ENCODE results near the gene STX8.
"Not testable (repeated sequence)": the region's sequence is repeated elsewhere in the genome, so short reads cannot be mapped to it uniquely, and the experiment has no call there.

The STX8 gene

DNA sequence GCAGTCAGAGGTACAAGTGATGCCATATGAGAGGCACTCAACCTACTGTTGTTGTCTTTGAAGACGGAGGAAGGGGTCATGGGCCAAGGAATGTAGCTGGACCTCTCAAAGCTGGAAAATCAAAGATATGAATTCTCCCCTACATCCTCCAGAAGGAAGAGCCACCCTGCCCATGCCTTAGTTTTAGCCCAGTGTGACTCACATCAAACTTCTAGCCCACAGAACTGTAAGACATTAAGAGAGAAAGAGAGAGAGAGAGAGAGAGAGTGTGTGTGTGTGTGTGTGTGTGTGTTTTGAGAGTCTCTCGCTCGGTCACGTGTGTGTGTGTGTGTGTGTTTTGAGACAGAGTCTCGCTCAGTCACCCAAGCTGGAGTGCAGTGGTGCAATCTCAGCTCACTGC lies 87.1 kb downstream of the STX8 start:
- DNase-seq = no peak

DNA sequence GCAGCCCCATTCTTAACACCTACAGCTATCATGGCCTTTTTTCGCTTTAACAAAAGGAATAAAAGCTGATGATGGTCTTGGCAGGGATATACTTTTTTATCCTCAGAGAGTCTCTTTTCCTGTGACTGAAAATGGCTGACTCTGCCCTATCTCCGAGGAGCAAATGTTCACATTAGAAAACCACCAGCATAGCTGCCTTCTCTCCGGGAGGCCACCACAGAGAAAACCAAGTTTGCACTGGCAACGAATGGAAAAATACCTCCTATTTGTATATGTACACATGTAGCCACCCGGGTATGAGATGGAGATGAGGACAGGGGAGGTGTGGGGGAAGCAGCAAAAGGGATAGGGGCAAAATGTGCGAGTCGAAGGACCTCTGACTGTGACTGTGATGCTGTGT lies 88.2 kb downstream of the STX8 start:
- no peak for DNase-seq

DNA sequence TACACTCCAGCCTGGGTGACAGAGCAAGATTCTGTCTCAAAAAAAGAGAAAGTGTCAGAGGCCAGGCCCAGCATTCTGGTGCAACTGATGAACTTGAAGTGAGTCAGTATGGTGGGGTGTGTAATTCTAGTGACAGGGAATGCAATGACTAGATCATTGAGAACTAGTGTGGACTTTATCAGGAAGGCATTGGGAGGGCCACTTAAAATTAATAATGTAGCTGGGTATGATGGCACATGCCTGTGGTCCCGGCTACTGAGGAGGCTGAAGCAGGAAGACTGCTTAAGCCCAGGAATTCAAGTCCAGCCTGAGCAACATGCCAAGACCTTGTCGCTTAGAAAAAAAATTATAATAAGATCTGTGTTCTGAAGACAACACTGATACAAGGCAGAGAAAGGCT lies 90.8 kb downstream of the STX8 start:
- DNase-seq = no peak

DNA sequence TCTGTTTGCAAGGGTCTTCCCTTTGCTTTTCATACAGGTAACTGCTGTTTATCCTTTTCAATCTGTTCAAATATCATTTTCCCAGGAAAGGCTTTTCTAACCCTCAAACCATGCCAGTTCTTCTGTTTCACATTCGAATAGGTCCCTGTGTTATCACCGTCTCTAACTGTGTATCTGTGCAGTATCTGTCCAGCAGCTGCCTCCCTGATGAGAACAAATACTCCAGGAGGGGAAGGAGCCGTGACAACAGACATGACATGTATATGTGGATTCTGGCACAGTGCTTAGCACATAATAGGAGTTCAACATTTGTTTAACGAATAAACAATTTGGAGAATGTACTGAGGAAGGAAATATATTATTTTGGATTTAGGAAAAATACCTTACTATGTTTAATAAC lies 95.7 kb downstream of the STX8 start:
- DNase-seq = no peak

DNA sequence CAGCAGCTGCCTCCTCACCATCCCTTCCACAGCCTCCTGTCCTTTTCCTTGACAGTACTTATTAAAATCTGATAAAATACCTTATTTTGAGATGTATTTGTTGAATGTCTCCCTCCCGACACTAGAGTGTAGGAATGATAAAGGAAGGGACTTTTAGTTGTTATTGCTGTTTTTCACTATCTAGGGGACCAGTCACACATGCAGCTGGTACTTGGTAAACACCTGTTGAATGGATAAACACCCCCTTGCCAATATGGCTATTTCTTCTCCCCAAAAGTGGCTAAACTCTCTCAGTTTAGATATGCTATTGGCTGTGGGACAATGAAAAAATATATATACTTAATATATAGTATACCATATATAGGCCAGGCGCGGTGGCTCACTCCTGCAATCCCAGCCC lies 96.7 kb downstream of the STX8 start:
- DNase-seq = no peak

DNA sequence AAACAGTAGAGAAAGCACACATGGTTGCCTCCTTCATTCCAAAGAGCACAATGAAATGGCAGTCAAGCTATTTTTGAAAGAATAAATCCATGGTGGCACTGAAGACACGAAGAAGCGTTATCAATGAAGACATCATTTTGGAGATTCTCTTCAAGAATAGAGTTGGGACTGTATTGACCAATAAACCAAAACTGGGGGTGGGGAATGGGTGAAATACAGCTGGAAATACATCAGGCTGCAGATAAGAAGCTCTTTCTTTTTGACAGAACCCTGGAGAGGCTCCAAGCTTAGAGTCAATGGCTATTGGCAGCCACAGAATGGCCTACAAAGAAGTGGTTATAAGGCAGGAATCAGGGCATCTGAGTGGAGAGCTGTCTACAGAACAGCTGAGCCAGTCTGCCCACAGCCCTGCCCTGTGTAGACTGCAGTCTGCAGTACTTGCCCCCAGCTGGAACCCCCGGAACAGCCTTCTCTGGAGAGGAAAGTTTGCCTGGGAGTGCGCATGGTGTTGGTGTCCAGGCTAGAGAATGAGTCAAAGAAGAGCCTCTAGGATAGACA lies 100.4 kb downstream of the STX8 start:
- no peak for DNase-seq

DNA sequence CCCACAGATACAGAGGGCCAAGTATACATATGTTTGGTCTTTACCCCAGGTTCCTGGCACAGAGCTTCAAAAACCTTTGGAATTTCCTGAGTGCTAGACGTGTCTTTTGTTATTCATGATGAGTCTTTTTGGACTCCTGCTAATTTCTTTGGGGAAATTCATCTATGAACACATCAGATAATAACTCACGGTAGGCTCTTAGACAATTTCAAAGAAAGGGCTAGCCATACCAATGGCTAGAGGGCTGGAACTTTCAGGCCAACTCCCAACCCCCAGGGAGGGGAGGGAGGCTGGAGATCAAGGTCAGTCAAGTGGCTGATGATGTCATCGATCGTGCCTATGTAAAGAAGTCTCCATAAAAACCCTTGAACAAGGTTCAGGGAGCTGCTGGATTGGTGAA lies 101.9 kb downstream of the STX8 start:
- no peak for DNase-seq

DNA sequence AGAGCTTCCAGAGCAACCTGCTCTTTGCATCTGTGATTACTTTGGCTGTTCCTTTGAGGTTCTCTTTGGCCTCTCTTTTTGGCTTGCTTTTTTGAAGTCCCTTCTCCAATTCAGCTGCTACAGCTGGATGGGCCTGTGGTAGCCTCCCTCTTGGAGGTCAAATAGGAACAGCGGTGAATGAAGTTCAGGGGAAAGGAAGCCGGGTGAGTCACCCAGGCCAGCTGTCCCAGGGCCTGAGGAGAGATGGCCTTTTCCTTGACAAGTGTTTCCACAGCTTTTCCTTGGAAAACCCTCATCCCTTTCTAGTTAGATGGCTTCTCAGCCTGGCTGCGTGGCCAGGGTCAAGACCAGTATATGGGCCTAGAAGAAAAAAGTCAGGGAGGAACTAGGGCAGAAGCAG lies 103.1 kb downstream of the STX8 start:
- no peak for DNase-seq

DNA sequence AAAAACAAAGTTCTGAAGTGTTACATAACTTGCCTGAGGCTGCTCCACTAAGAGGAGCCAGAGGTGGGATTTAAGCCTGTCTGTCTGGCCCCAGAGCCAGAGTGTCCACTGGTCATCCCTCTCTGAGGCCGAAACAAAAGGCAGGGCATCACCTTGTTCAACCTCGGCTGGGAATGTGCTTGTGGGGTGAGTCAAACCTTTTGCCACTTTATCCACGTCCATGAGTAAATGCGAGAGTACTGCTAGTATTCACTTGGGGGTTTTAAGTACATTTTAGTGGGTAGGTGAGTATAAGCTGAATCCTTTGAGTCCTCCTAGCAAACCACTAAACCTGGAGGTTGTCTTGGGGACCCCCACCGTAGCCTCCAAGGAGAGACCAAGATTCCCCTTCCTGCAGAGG lies 103.5 kb downstream of the STX8 start:
- no peak for DNase-seq

DNA sequence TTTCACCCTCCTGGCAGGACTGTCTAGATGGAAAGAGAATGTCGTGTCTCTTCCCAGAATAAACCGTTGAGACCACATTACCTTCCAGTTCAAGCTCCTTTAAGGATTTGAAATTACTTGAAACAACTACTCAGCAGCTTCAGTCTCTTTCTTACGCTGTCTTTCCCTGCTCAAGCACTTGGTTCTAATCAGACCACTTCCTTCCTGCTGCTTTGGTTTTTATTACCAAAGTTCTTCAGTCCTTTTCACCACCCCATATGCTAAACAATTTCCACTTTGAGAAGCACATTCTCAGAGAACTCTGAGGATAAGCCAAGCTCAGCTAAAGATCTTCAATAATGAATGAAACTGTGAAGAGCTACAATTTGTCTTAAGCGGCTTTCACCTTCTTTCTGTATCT lies 105.4 kb downstream of the STX8 start:
- no peak for DNase-seq

DNA sequence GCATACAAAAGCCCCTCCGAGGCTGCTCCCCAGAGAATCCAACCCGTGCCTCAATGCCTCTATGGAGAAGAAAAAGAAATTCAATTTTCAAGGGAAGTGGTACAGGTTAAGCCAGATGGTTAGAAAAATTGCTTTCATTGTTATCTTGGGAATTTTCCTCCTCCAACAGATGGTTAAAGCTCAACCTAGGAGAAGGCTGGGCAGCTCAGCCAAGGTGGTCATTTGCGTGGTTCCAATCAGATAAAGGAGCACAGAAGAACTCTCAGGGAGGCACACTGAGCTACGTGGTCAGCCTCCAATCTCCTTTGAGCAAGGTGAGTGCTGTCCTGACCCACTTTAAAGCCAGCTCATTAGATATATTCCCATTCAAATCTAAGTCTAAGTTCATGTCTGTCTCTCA lies 106.7 kb downstream of the STX8 start:
- DNase-seq = no peak

DNA sequence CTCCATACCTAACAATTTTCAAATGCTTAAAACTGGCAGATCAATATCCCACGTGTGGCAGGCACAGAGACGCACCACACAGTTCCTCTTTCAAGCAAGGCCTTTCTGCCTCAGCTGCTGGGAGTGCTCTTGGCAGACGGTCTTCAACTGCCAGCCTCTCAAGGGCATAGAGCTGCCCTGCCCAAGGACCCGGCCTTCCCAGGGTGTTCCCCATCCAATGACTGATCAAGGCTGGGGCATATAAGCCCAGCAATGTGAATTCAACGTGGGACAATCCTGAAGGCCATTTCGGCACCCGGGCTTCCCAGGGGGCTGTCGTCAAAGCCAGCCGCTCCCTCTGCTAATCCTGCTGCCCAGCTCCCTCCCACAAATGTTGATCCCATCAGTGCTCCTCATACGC lies 107.1 kb downstream of the STX8 start:
- no peak for DNase-seq

DNA sequence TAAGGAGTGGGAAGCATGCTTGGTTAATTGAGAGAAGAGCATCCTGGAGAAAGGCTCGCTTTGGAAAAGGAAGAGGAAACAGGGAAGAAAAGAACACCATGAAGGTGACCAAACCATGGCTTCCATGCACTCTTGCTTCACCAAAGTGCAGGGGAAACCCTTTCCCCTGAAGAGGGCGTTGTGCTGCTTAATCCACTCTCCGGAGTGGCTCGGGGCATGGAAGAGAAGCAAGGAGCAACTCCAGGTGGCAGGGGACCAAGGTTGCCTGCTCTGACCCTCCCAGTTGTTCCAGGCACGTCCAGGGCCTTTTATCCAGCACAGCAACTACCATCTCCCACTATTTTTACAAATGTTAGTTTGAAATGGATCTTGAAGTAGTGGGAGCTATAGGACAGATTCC lies 108.1 kb downstream of the STX8 start:
- DNase-seq = no peak

DNA sequence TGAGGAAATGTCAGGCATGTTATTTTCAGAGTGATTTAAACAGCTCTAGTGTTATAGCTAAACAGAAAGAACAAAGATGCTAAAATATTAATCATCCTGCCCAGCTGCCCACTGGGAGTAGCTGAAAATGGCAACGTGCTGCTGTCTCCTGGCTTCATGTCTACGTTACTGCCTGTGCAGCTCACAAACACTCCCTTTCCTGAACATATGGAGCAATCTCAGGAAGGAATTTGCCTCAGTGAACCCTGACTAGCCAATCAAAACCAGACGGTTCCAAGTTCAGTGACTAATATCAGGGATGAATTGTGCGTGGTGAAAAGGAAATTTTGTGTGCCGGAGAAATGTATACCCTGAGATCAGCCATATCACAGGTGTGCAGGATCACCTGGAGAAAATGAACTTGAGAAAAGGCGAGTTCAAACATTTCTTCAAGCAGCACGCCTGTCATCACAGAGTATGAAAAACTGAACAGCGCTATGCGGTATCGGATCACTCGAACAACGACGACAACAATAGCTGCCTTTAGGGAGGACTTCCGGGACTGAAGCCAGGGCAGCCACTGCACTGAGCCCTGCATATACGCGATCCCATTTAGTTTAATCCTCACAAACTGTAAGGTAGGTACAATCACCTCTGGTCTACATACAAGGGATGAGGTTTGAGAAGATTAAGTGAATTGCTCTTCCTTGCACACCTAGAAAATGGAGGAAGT lies 110.3 kb downstream of the STX8 start:
- DNase-seq = no peak

DNA sequence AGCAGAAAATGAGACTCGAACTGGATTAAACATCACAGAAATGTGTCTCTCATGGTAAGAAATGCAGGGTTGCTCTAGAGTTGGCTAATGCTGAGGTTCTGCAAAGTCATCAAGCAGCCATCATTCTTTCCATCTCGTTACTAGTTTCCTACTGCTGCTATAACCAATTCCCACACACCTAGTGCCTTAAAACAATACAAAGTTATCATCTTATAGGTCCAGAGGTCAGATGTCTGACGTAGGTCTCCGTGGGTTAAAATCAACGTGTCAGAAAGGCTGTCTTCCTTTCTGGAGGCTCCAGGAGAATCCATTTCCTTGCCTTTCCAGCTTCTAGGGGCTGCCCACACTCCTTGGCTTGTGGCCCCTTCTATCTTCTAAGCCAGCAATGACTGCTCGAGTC lies 118.6 kb downstream of the STX8 start:
- DNase-seq = no peak

DNA sequence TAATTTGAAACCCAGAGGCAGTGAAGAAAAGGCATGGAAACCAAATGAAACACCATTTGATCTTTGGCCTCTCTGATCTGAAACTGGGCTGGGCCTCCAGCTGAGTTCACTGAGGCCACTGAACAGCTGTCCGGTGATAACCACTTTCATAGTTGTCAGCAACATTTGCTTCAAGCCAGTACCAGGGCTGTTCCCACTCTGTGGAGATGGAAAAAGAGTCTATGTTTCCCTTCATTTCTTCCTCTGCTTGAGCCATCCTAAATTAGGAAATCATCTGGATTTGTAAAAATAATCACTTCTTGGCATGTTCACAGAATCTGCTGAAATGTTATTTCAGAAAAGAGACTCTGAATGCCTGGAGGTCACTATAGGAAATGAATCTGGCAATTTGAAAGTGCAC lies 119.3 kb downstream of the STX8 start:
- DNase-seq = no peak

DNA sequence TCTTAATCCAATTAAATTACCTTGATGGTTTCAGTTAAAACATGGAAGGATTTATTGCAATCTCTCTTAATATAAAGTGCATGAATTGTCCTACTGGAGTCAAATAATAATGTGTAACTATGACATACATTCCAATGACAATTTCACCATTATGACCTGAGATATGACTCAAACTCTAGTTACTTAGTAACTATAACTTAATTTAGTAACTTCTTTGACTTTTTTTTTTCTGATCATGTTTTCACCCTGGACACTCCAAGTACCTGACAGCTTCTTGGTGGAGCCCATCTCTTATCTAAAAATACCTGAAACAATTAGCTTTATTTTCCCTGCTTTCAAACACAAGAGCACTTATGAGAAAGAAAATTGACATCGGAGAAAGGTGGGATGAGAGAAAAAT lies 123.7 kb downstream of the STX8 start:
- no peak for DNase-seq

DNA sequence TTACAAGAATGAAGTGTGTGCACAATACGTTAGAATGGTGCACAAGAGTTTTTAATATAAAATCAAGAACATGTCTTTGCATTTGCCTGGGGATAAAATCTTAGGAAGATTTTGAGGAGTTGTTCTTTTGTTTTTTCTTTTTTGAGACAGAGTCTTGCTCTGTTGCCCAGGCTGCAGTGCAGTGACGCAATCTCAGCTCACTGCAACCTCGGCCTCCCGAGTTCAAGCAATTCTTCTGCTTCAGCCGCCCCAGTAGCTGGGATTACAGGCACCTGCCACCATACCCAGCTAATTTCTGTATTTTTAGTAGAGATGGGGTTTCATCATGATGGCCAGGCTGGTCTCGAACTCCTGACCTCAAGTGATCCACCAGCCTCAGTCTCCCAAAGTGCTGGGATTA lies 128.3 kb downstream of the STX8 start:
- DNase-seq = not testable (repeated sequence)

DNA sequence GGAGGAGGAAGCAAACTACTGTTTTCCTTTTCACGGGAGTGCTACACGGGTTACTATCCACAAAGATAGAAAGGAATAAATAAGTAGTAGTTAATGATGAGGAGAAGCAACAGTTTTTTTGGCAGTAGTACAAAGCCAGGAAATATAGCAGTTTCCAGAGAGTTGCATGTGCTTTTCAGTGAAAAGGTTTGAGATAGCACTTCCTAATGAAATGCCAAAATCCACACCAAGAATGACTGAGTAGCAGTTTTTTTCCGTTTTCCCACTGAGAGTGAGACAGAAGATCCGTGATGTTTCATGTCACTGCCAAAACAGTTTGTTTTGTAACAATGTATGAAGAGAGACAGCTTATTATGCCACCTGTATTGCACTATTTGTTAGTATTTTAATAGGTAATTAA lies 129.1 kb downstream of the STX8 start:
- no peak for DNase-seq

DNA sequence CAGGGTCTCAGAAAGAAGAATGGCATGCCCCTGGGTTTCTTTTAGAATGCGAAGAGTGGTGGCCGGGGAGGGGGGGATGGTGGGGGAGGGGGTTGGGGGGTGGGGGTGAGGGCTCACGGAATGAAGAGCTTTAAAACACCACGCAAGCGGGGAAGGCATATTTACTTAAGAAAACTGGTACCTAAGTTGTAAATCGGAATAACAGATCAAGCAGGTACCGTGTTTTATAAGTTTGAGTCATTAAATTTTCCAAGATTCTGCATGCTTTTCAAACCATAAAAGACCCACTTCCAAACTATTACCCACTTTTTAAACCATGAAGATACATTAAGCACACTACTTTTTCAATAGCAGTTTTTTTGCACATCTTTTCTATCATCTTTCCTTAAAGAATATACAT lies 130.2 kb downstream of the STX8 start:
- no peak for DNase-seq

DNA sequence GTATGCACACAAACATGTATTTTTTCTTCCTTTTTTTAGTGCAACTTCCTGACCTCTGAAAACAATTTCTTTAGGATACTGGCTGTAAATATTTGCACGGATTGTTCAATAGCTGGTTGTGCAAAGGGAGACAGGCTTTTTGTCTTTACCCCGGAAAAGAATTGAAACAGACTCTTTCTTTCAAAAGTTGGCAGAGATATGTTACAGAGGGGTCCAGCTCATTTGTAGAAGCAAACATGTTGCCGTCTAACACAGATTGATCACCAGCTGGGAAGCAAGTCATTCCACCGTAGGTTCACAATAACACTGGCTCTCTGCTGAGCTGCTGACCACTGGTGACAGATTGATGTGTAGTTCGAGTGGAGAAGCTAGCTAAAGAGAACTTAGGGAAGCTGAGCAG lies 130.9 kb downstream of the STX8 start:
- DNase-seq = no peak

DNA sequence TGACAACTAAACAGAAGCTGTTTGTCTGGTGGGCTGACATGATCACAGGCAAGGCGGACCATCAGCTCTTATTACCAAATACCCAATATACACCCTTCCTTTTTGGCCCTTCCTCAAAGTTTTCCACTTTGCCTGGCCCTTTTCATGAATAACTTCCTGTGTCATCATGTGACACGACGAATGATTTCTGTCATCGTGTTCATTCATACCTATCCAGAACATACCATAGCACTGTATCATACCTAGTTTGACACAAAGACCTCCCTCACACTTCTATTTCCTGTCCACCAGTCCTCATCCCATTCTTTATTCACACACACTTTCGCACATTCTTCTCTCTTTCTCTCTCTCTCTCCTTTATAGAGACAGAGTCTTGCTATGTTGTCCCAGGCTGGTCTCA lies 131.8 kb downstream of the STX8 start:
- no peak for DNase-seq

DNA sequence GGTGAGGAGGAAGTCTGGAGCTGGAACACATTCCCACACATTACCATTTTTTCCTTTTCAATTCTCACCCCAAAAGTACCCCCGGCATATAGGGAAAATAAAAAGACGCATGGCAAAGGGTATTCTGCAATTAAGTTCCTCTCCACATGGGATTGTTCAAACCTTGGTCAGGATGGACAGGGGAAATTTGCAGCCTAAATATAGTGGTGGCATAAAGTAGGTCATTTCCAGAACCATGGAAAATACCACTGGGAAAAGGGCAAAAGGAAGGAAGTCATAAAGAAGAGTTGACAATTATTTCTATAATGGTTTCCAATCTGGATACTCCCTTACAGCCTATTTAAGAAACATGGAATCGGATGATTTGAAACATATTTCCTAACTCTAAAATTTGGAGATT lies 135.8 kb downstream of the STX8 start:
- DNase-seq = no peak

DNA sequence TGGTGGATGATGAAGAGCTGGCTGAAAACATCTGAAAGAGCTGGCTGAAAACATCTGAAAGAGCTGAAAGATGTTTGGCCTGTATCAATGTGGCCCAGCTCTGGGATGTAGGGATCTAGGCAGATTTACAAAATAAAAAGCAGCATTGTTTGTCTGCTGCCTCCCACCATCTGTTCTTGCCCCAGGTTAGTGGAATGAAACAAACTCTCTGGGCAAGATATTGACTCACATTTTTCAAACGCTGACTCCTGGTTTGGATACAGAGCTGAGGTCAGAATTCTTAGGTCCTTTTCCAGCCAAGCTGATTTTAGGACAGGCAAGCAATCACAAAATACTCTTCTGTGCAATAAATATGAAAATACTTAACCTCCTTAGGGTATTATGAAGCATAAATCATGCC lies 139.0 kb downstream of the STX8 start:
- DNase-seq = no peak

DNA sequence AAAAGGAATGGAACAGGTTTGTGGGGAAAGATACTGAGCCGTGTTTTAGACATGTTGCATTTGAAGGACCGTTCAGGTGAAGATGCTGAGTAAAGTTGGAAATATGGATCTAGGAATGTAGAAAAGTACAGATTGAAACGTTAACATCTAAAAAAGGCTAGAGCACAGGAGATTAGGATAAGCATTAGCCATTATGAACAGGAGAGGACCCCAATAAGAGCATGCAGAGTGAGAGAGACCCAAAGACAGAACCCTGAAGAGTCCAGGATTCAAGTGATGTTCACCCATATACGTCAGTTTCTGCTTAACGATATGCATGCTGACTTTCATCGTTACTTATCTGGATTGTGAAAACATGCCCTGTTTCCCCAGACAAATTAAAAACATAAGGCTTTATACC lies 140.5 kb downstream of the STX8 start:
- no peak for DNase-seq

Measured in cerebellar nuclear complex (tissue), 1 donor.